Measurements from ENCODE around the gene TNFAIP3. TPM values are rescaled to one million over a fixed set of nuclear protein-coding genes. Genes with fewer than 3 reads are reported as not detected.
A peak's percentile ranks its signal among the peaks of the same experiment; 100 is the strongest.

Gene TNFAIP3
- total and polyA plus RNA-seq, 7 donors, result 11.4 to 49.9 (median 18.7) TPM

DNA sequence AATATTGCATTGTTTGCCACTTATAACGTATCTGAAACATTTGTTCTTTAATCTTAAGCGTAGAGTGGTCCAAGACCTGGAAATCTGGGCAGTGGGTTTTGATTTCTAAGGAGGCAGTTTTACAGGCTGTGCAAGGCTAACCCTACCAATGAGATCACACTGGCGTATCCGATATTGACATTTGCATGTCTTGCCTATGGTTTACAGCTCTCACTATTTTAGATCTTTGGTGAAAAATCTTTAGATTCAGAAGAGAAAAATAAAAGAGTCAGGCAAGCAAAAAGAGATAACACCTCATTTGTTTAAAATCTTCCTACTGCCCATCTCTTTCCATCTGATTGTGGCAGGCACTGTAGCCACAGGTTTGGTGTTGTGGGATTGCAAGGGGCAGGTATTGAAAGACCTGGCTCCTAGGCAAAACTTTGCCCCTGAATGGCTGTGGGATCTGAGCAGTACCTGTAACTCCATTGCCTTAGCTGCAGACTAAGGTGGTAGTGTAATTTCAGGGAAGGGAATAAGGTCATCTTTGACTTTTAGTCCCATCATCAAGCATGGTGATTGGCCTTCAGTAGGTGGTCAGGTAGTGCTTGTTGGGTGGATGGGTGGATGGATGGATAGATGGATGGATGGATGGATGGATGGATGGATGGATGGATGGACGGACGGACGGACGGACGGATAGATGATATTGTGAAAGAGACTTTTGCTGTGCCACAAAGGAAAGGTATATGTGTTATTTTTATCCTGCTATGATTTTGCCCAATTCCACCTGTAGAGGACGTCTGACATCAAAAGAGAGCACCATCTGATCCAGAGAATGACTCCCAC is 1.9 kb downstream of the TNFAIP3 start:
- Histone ChIP-seq H3K4me3 (peak overlapping the region; percentile 88 to 96 (median 94)), H3K9me3 (no peaks in the 10 kb centered on the region), H3K36me3 (peaks cover 0 to 6% (median 0%) of the 10 kb centered on the region in 4 donors), H3K27me3 (no peaks in the 10 kb centered on the region), H3K4me1 (peaks cover 0 to 72% (median 62%) of the 10 kb centered on the region in 4 donors), H3K27ac (peak overlapping the region; percentile 88 to 97 (median 94))
- no peak for TF ChIP-seq POLR2AphosphoS5 (IDR thresholded peaks at IDR 0.05)
- TF ChIP-seq, protein P1, sequence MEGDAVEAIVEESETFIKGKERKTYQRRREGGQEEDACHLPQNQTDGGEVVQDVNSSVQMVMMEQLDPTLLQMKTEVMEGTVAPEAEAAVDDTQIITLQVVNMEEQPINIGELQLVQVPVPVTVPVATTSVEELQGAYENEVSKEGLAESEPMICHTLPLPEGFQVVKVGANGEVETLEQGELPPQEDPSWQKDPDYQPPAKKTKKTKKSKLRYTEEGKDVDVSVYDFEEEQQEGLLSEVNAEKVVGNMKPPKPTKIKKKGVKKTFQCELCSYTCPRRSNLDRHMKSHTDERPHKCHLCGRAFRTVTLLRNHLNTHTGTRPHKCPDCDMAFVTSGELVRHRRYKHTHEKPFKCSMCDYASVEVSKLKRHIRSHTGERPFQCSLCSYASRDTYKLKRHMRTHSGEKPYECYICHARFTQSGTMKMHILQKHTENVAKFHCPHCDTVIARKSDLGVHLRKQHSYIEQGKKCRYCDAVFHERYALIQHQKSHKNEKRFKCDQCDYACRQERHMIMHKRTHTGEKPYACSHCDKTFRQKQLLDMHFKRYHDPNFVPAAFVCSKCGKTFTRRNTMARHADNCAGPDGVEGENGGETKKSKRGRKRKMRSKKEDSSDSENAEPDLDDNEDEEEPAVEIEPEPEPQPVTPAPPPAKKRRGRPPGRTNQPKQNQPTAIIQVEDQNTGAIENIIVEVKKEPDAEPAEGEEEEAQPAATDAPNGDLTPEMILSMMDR (IDR thresholded peaks at IDR 0.05), result no peak
- no peak for TF ChIP-seq EP300 (IDR thresholded peaks at IDR 0.05)
- no peak for TF ChIP-seq POLR2A (IDR thresholded peaks at IDR 0.05)
- intact Hi-C loops (cut with DNase I), result loop anchor here (10.0 kb wide), 1 partner anchor 536 kb away; the partner anchor contains the start of gene HEBP2
- DNase-seq, result no peak
- 50 to 55% methylated on average over 10 of the region's 10 CpGs for WGBS, 2 donors

DNA sequence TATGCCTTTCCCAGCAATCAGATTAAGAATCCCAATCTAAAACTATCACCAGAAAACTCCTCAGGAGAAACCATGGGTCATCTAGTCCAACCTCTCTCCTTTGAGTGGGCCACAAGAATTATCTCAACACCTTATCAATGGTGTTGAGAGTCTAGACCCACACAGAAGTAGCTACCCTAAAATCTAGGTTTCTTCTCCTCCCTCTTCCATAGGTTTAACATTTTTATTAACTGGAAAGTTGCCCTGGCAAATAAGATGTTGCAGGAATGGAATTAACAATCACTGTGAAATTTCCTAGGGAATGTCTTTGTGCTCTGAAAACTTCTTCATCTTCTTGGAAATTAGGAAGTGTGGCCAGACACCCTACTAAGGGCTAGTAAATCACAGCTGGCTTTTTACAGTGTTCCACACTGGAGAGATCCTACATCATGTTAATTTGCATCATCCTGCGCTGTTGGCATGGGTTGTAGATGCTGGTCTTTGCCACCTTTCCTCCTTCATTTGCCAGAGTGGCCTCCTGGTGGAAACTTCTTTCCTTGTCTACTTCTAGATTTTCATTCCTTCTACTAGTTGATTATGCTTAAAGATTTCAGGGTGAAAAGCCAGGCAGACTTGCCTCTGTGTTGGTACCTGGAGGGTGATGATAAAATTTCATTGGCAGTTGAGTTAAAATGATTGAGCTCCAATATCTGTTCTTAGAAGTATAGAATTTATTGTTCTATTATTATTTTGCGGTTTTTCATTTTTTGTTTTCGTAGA is 2.7 kb downstream of the TNFAIP3 start:
- no peaks in the 10 kb centered on the region for H3K9me3 ChIP-seq
- WGBS, 2 donors, result 82 to 86% methylated on average over 3 of the region's 3 CpGs
- H3K27ac ChIP-seq, result peak overlapping the region in 3 of 4 donors; percentile 93 to 97 (median 94)
- intact Hi-C loops (cut with DNase I), result loop anchor here (10.0 kb wide), 3 partner anchors 235 to 655 kb away; partner anchors contain the start of genes HEBP2, IFNGR1 and PERP
- H3K4me3 ChIP-seq, result peak overlapping the region in 2 of 4 donors; percentile 88 to 96
- no peak for TF ChIP-seq EP300 (IDR thresholded peaks at IDR 0.05)
- TF ChIP-seq POLR2AphosphoS5 (IDR thresholded peaks at IDR 0.05), result no peak
- TF ChIP-seq, protein P1 (IDR thresholded peaks at IDR 0.05), result no peak
- no peak for TF ChIP-seq POLR2A (IDR thresholded peaks at IDR 0.05)
- H3K27me3 ChIP-seq, result no peaks in the 10 kb centered on the region
- peaks cover under 1 to 12% (median 2%) of the 10 kb centered on the region in 4 donors for H3K36me3 ChIP-seq
- H3K4me1 ChIP-seq, result peaks cover 0 to 79% (median 67%) of the 10 kb centered on the region in 4 donors
- no peak for DNase-seq

DNA sequence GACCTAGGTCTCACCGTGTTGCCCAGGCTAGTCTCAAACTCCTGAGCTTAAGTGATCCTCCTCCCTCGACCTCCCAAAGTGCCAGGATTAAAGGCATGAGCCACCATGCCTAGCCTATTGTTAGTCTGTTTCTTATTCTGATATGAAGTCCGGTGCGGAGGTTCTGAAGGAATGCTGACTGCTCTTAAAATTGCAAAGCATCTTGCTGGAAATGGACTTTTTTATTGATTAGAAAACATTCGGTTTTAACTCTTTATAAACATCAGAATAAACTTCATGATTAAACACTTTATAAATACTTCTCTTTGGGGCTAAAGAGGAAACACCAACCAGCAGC is 3.2 kb downstream of the TNFAIP3 start:
- Histone ChIP-seq H3K27ac (peak overlapping the region; percentile 67 to 97 (median 85)), H3K4me1 (peaks cover 0 to 77% (median 64%) of the 10 kb centered on the region in 4 donors), H3K4me3 (peak overlapping the region in 3 of 4 donors; percentile 1 to 96 (median 88)), H3K36me3 (peaks cover 6 to 18% (median 7%) of the 10 kb centered on the region in 4 donors), H3K27me3 (no peaks in the 10 kb centered on the region), H3K9me3 (no peaks in the 10 kb centered on the region)
- intact Hi-C loops (cut with DNase I), result loop anchor here (10.0 kb wide), 2 partner anchors 235 to 655 kb away; partner anchors contain the start of genes IFNGR1 and PERP
- DNase-seq, result no peak
- TF ChIP-seq POLR2A (IDR thresholded peaks at IDR 0.05) (no peak), POLR2AphosphoS5 (IDR thresholded peaks at IDR 0.05) (no peak)
- 74 to 75% methylated on average over 5 of the region's 5 CpGs for WGBS, 2 donors

DNA sequence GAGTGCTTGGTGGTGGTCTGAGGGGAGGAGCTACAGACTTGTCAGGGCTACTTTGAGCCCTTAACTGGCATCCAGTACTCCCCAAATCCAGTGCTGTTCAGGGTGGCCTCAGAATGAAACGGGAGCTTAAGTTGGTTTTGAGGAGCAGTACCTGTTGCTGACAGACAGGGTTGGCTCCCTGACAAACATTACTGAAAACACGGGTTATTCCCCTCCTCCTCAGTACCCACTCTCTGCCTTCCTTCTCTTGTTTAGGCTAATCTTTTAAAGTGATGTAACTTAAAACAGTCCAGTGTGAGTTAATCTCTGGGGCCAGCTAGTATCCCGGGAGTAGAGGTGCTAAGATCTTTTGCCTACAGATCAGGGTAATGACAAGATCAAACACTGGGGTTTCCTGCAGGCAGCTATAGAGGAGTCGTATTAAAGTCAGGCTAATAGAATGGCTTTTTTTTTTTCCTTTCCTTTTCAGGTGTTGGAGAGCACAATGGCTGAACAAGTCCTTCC is 3.7 kb downstream of the TNFAIP3 start:
- intact Hi-C loops (cut with DNase I), result loop anchor here (10.0 kb wide), 2 partner anchors 234 to 656 kb away; partner anchors contain the start of genes IFNGR1 and PERP

More for the DNA sequence above, 3.7 kb downstream of the TNFAIP3 start:
- no peaks in the 10 kb centered on the region for H3K27me3 ChIP-seq
- H3K27ac ChIP-seq, result peak overlapping the region; percentile 67 to 97 (median 85)
- no peaks in the 10 kb centered on the region for H3K9me3 ChIP-seq
- TF ChIP-seq POLR2A (IDR thresholded peaks at IDR 0.05), result no peak
- TF ChIP-seq, protein P1 (IDR thresholded peaks at IDR 0.05), result peak in 1 of 4 experiments; percentile 15
- H3K4me1 ChIP-seq, result peaks cover 0 to 72% (median 61%) of the 10 kb centered on the region in 4 donors
- peaks cover 11 to 23% (median 12%) of the 10 kb centered on the region in 4 donors for H3K36me3 ChIP-seq
- DNase-seq, result no peak
- peak overlapping the region; percentile 1 to 96 (median 45) for H3K4me3 ChIP-seq
- 19 to 35% methylated on average over 4 of the region's 4 CpGs for WGBS, 2 donors
